GM13976 (cell line): Measurements from ENCODE around the gene COBL.

Source experiments
- DNase-seq: peaks from one replicate; pipeline ENCODE4 v3.0.0; 2012; ENCODE audit warnings: low spot score
- CTCF ChIP-seq: IDR thresholded peaks from 2 replicates; pipeline ENCODE4 v1.5.1; 2012; ENCODE audit warnings: borderline replicate concordance, mild to moderate bottlenecking; ENCODE audit not compliant: insufficient read depth; ENCODE audit errors: extremely low read depth, missing control alignments, control extremely low read depth
- in situ Hi-C: fragments of 300-500 bp; cut with MboI; formaldehyde crosslinking; loops from one replicate; pipeline ENCODE4 v1.12.0; 2022; ENCODE audit warnings: low sequenced_read_pairs, mixed read lengths, inconsistent platforms; ENCODE audit not compliant: unreplicated experiment

The COBL gene

GRCh38 chr7:51316666-51317581, at the start of gene COBL:
COBL (minus strand) TSS chr7:51316809; CDS start chr7:51316633, 176 bp downstream.
- TF ChIP-seq CTCF, result no peak
- in situ Hi-C loops, result no loop called here
- no peak for DNase-seq

GRCh38 chr7:51366172-51366728, 49.6 kb upstream of the COBL start:
- DNase-seq, result no peak
- no peak for TF ChIP-seq CTCF
- in situ Hi-C loops, result no loop called here

GRCh38 chr7:51357821-51358220, 41.2 kb upstream of the COBL start:
- in situ Hi-C loops, result no loop called here
- no peak for TF ChIP-seq CTCF
- no peak for DNase-seq

GRCh38 chr7:51356849-51357516, 40.4 kb upstream of the COBL start:
- no peak for DNase-seq
- no peak for TF ChIP-seq CTCF
- in situ Hi-C loops, result no loop called here

GRCh38 chr7:51354897-51355296, 38.3 kb upstream of the COBL start:
- no peak for TF ChIP-seq CTCF
- DNase-seq, result no peak
- in situ Hi-C loops, result no loop called here

- TF ChIP-seq CTCF, result no peak
- in situ Hi-C loops, result no loop called here
- DNase-seq, result no peak
Observed at GRCh38 chr7:51354434-51354833, 37.8 kb upstream of the COBL start.
